ENCODE measurements around the gene YAP1.

YAP1 gene

GRCh38 chr11:102202972-102203371 lies 92.7 kb downstream of the YAP1 start:
- no peak for DNase-seq

GRCh38 chr11:102204174-102204573 lies 93.9 kb downstream of the YAP1 start:
- no peak for DNase-seq

- no peak for DNase-seq
Measured at GRCh38 chr11:102205805-102206204, 95.6 kb downstream of the YAP1 start.

DNA sequence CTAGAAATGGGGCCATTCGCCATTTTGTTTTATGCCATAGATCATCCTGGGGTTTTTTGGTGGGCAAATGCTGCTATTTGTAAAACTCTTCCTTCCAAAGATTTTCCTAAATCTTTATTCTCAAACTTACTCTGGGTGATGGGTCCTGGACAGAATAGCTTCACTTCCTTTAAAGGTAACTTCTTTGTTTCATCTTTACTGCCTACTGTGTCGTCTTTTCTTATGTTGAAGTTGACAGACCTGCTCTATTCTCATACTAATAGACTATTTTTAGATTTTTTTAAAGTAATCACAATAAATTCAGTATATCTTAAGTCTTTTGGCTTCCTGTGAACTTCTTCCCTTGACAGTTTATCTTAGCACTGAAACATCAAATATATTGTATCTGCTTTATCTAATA lies 98.6 kb downstream of the YAP1 start:
- no peak for DNase-seq

DNA sequence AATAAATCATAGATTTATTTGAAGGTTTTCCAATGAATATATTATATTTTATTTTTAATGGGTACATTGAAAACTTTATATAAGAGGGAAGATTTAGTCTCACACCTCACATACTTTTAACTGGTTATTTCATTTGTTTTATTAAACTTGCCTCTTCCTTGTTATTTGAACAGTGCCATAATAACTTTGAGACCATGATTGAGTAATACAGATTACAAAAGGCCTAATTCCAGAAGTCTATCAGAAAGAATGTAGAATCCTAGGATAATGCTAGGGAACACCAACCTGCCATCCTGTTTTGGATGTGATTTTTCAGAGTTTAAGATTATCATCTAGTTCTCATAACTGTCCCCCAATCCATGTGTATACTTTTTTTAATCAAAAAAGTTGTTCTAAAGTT lies 104.4 kb downstream of the YAP1 start:
- no peak for DNase-seq

DNA sequence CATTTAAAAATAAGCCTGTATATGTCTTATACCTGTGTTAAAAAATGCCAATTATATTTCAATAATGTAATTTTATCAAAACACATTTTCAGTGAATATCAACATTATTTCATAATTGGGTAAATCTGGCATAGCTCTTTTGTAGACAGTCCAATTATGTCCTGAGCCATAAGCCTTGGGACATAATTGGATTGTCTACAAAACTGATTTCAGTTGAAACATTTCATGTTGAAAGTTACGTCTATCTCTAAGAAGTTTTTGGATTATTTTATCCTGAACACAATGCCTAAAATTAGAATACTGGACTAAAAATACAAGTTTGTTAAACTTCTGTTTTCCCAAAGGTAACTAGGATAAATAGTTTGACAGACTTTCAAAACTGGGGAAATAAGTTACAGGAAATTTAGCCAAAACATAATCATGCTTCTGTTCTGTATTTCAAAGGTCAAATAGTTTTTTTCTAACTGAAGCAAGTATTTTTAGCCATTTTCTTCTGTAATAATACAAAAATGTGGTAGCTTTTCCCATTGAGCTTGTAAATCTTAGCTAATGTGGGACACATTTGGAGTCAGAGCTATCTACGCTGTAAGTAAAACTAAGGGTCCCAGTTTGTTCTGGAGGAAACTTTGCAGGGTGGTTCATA lies 106.3 kb downstream of the YAP1 start:
- no peak for DNase-seq

GRCh38 chr11:102220728-102221467 lies 110.7 kb downstream of the YAP1 start:
- no peak for DNase-seq

GRCh38 chr11:102223859-102224258 lies 113.6 kb downstream of the YAP1 start:
- no peak for DNase-seq

GRCh38 chr11:102225689-102226568 lies 115.7 kb downstream of the YAP1 start:
- no peak for DNase-seq

DNA sequence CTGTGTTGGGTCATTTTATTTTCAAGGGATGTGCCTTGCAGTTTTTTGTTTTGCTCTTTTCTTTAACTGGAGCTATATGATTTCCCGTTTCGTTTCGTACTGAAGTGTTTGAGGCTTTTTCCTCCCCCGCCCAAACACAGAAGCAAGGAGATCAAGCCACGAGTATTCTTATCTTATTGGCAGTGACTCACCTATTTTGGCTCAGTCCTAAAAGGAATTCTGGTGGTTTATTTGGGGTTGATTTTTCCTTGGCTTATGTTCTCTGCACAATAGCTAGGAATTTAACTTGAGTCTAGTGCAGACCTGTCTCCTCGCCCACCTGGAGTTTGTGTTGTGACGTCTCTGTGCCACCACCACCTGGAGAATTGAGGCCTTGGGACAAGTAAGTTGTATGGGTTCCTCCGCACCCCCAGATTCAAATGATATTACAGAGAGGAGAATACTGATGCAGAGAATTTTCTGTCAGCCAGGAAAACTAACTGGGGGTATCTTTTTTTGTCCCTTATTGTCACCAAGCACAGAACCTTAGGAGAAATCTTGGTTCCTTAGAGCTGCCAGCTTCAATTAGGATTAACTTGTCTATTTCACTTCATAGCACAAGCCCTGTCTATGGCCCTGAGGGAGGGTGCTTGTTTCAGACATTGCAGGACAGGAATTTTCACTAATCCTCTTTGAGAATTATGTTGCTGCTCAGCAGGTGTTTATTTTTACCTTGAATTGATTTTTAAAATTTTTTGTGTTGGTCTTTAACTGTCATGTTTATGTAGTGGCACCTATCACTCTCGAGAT lies 116.6 kb downstream of the YAP1 start:
- no peak for DNase-seq

- DNase-seq, result no peak
Measured at GRCh38 chr11:102229510-102230123, 119.4 kb downstream of the YAP1 start.

DNA sequence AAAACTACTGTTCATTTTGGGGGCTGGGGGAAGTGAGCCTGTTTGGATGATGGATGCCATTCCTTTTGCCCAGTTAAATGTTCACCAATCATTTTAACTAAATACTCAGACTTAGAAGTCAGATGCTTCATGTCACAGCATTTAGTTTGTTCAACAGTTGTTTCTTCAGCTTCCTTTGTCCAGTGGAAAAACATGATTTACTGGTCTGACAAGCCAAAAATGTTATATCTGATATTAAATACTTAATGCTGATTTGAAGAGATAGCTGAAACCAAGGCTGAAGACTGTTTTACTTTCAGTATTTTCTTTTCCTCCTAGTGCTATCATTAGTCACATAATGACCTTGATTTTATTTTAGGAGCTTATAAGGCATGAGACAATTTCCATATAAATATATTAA lies 119.9 kb downstream of the YAP1 start:
- no peak for DNase-seq

- DNase-seq, result no peak
Measured at GRCh38 chr11:102230911-102231310, 120.7 kb downstream of the YAP1 start.

DNA sequence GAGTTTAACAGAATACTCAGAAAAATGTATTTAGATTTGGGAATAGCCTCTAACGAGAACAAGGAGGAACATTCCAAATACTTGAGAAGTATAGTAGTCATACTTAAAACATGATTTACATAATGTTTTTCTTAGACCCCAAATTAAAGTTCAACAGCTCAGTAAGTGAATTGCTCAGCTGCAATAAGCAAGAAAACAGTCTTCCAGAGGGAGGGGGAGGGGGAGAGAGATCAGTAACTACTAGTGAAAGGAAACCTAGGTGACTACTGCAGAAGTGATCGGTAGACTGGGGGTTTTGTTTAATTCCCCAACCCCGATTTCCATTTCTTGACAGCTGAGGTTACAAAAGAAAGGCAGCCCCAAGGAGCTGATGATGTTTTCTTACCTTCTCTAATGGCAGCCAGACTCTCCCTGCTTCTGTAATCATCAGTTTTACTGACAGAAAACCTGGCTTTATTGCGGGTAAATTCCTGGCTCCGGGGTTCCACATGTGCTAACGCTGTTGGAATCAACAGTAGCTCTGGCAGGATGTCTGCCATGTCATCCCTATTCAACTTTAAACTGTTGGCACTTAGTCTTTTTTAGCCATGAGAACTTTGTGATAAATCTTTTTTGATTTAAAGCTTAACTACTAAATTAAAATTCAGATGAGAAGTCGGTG lies 124.7 kb downstream of the YAP1 start:
- DNase-seq, result no peak

DNA sequence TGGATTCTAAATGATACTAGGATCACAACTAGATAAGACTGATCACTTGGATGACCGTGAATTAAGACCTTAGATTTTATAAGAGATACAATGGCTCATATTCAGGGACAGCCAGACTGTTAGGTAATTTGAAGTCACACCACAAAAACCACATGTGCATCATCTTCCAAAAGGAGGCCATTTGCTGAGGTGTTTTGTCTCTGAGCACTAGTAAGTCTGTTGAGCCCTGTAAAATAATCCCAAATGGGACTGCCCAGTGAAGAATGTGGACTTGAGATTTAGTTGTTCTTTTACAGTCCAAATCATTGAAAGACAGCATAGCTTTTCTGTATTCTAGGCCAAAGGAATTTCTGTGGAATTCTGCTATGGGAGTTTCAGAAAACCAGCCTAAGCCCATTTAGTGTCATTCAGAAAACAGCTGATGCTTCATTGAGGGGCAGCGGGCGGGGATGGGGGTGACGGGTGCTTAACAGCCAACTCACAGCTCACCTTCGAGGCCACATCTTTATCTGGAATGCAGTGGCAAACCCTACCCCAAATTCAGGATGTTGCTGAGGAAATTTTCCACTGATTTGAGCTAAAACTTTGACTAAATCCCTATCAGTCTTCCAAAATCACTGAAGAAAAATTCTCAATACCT lies 127.0 kb downstream of the YAP1 start:
- DNase-seq, result no peak

DNA sequence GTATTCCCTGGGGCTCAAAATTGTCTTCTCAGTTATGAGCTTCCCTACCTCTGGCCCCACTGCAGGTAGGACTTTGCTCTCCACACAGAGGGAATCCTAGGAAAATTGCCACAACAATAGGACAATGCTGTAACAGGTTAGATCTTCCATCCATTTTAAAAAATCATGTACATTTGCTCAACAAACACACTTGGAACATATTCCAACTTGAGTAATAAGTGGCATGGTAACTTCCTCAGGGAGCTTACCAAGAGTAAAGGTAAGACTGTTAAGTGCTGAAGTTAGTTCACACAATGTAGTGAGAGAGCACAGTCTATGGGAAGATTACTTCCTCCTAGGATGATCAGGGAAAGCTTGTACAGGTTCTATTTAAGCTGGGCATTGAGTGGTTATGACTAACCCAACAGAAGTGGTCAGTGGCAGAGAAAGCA lies 128.2 kb downstream of the YAP1 start:
- no peak for DNase-seq

DNA sequence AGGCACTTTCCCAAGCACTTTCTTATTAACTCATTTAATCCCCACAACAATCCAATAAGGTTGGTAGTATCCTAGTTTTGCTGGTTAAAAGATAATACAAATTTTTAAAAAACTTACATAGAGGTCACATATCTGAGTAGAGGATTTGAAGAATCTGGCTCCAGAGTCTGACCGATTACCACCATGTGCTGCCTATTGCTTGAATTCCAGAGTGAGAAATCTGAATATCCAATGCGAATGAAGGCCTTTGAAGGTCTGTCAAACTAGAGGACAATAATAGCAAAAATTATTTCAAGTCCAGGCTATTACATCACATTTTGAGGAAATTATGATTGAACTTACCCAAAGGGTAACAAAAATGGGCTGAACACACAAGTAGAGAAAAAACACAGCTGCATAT lies 129.2 kb downstream of the YAP1 start:
- no peak for DNase-seq

DNA sequence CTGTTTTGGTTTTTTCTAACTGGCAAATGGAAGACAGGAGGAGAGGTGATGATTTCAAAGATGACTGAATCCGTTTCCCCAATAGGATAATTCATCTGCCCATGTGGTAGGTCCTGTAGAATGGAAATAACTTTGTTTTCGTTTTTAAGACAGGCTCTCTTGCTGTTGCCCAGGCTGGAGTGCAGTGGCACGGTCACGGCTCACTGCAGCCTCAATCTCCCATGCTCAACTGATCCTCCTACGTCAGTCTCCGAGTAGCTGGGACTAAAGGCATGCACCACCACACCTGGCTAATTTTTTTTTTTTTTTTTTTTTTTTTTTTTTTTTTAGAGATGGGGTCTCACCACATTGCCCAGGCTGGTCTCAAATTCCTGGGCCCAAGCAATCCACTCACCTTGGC lies 129.7 kb downstream of the YAP1 start:
- DNase-seq, result no peak

- no peak for DNase-seq
Measured at GRCh38 chr11:102240502-102240901, 130.3 kb downstream of the YAP1 start.

- DNase-seq, result no peak
Measured at GRCh38 chr11:102241026-102241425, 130.8 kb downstream of the YAP1 start.

DNA sequence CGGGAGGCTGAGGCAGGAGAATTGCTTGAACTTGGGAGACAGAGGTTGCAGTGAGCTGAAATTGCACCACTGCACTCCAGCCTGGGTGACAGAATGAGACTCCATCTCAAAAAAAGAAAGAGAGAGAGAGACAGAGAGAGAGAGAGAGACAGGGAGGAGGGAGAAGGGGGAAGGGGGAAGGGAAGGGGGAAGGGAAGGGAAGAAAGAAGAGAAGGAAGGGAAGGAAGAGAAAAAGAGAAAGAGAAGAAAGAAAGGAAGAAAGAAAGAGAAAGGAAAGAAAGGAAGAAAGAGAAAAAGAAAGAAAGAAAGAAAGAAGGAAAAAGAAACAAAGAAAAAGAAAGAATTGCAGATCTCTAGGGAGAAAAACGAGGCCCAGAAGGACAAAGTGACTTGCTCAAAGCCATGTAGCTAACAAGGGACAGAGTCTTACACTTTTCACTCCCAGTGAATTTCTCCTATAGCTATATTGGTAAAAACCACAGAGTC lies 133.2 kb downstream of the YAP1 start:
- no peak for DNase-seq
